ENCODE measurements around the gene MTCH1.
"Not testable (repeated sequence)": the region's sequence is repeated elsewhere in the genome, so short reads cannot be mapped to it uniquely, and the experiment has no call there.

The MTCH1 gene

DNA sequence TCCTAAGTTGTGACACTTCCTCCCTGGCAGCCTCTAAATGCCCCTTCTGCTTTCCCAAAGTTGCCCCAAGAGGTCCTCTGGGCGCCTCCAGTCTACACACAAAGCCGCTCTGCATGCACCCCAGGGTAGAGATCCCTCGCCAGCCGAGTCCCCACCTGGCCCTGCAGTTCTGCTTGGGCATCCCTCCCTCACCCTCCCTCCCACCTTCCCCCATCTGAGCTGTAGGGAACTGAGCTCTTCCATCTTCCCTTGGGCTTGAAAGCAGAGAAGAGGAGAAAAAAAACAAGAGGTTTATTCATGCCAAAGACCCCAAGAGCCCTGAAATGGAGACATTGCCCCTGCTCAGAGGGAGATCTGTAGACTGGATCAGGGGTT lies 13.7 kb upstream of the MTCH1 start:
- Histone ChIP-seq H3K4me3 (ENCODE audit: low read depth, low read length) (no peak overlapping the region), H3K4me1 (ENCODE audit: control insufficient read depth, insufficient read depth, low read length) (no peaks in the 10 kb centered on the region), H3K9ac (ENCODE audit: low read depth, low read length) (no peak overlapping the region), H3K36me3 (ENCODE audit: control insufficient read depth, insufficient read depth, low read length) (no peaks in the 10 kb centered on the region), H3K27me3 (ENCODE audit: control insufficient read depth, insufficient read depth, low read length) (no peaks in the 10 kb centered on the region), H3K9me3 (ENCODE audit: control insufficient read depth, insufficient read depth, low read length) (no peaks in the 10 kb centered on the region)

DNA sequence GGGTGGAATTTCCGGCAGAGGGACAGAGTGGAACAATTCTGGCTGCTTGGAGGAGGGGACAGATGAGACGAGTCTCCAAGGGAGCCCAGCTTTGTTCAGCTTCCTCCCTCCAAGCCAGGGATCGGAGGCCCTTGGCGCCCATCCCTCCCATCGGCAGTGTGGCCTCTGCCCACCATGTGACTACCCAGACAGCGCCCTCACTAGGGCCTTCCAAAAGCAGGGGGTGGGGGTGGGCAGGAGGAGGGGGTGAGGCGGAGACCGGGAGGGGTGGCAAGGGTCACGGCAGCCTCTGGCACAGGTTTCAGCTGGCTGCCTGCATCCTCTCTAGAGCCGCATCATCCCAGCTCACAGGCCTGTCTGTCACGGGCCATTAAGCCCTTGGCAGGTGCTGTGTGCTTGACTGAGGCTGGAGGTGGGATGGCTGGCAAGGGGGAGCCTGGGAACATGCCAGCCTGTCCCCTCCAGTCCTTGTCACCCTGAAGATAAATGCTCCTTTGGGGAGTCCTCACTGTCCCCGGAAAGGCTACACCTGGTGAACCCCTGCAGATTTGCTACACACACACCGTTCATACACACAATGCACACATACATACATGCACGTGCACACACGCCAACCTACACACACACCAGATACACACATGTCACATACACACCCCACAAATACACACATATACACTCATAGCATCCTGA lies 13.2 kb upstream of the MTCH1 start:
- H3K4me1 ChIP-seq (ENCODE audit: control insufficient read depth, insufficient read depth, low read length) = no peaks in the 10 kb centered on the region

GRCh38 chr6:36998723-36999038 lies 12.7 kb upstream of the MTCH1 start:
- peak overlapping the region; percentile 47 for H3K9ac ChIP-seq (ENCODE audit: low read depth, low read length)
- H3K27me3 ChIP-seq (ENCODE audit: control insufficient read depth, insufficient read depth, low read length) = no peaks in the 10 kb centered on the region
- H3K4me1 ChIP-seq (ENCODE audit: control insufficient read depth, insufficient read depth, low read length) = no peaks in the 10 kb centered on the region

More for the DNA sequence above, 13.2 kb upstream of the MTCH1 start:
- Histone ChIP-seq H3K36me3 (ENCODE audit: control insufficient read depth, insufficient read depth, low read length) (no peaks in the 10 kb centered on the region), H3K4me3 (ENCODE audit: low read depth, low read length) (no peak overlapping the region), H3K9ac (ENCODE audit: low read depth, low read length) (no peak overlapping the region), H3K9me3 (ENCODE audit: control insufficient read depth, insufficient read depth, low read length) (no peaks in the 10 kb centered on the region), H3K27me3 (ENCODE audit: control insufficient read depth, insufficient read depth, low read length) (no peaks in the 10 kb centered on the region)

GRCh38 chr6:36997811-36998722 lies 12.1 kb upstream of the MTCH1 start:
- no peak overlapping the region for H3K4me3 ChIP-seq (ENCODE audit: low read depth, low read length)
- H3K9me3 ChIP-seq (ENCODE audit: control insufficient read depth, insufficient read depth, low read length) = no peaks in the 10 kb centered on the region
- no peaks in the 10 kb centered on the region for H3K27me3 ChIP-seq (ENCODE audit: control insufficient read depth, insufficient read depth, low read length)
- H3K36me3 ChIP-seq (ENCODE audit: control insufficient read depth, insufficient read depth, low read length) = no peaks in the 10 kb centered on the region
- H3K9ac ChIP-seq (ENCODE audit: low read depth, low read length) = peak overlapping the region; percentile 47
- no peaks in the 10 kb centered on the region for H3K4me1 ChIP-seq (ENCODE audit: control insufficient read depth, insufficient read depth, low read length)

More at GRCh38 chr6:36998723-36999038, 12.7 kb upstream of the MTCH1 start:
- no peaks in the 10 kb centered on the region for H3K36me3 ChIP-seq (ENCODE audit: control insufficient read depth, insufficient read depth, low read length)
- no peak overlapping the region for H3K4me3 ChIP-seq (ENCODE audit: low read depth, low read length)
- H3K9me3 ChIP-seq (ENCODE audit: control insufficient read depth, insufficient read depth, low read length) = no peaks in the 10 kb centered on the region

DNA sequence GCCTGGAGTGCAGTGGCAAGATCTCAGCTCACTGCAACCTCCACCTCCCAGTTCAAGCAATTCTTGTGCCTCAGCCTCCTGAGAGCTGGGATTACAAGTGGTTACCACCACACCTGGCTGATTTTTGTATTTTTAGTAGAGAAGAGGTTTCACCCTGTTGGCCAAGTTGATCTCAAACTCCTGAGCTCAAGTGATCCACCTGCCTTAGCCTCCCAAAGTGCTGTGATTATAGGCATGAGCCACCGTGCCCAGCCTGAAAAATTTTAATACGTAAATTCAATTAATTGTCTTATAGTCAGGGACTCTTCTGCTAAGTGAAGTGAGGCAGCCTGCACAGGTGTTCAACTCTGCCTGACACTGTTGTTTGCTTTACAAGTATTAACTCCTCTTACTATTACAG lies 4.4 kb upstream of the MTCH1 start:
- H3K4me1 ChIP-seq (ENCODE audit: control insufficient read depth, insufficient read depth, low read length); H3K27me3 ChIP-seq (ENCODE audit: control insufficient read depth, insufficient read depth, low read length); H3K4me3 ChIP-seq (ENCODE audit: low read depth, low read length); H3K9ac ChIP-seq (ENCODE audit: low read depth, low read length); H3K9me3 ChIP-seq (ENCODE audit: control insufficient read depth, insufficient read depth, low read length); H3K36me3 ChIP-seq (ENCODE audit: control insufficient read depth, insufficient read depth, low read length): not testable (repeated sequence)

- Histone ChIP-seq H3K4me1 (ENCODE audit: control insufficient read depth, insufficient read depth, low read length) (peaks cover 2% of the 10 kb centered on the region), H3K9me3 (ENCODE audit: control insufficient read depth, insufficient read depth, low read length) (no peaks in the 10 kb centered on the region), H3K9ac (ENCODE audit: low read depth, low read length) (no peak overlapping the region), H3K4me3 (ENCODE audit: low read depth, low read length) (no peak overlapping the region), H3K27me3 (ENCODE audit: control insufficient read depth, insufficient read depth, low read length) (no peaks in the 10 kb centered on the region), H3K36me3 (ENCODE audit: control insufficient read depth, insufficient read depth, low read length) (no peaks in the 10 kb centered on the region)
These were observed 3.3 kb upstream of the MTCH1 start for GRCh38 chr6:36989264-36989663.

DNA sequence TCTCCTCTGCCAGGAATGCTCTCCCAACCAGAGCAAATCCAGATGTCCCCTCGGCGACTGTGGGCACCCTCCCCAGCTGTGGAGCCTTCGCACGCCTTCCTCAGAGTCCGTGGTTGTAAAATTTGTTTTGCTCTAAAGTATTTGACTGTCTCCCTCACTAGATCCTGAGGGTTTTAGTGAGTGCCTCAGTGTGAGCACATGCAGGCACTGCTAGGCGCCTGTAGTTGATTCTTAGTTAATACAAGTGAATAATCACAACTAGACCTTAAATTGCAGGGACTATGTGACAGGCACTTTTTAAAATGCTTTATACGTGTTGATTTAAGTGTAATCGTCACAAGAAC lies 680 bp upstream of the MTCH1 start:
- peak overlapping the region; percentile 84 for H3K4me3 ChIP-seq (ENCODE audit: low read depth, low read length)
- H3K36me3 ChIP-seq (ENCODE audit: control insufficient read depth, insufficient read depth, low read length) = no peaks in the 10 kb centered on the region
- peak overlapping the region; percentile 42 for H3K9ac ChIP-seq (ENCODE audit: low read depth, low read length)
- no peaks in the 10 kb centered on the region for H3K9me3 ChIP-seq (ENCODE audit: control insufficient read depth, insufficient read depth, low read length)
- peaks cover 17% of the 10 kb centered on the region for H3K4me1 ChIP-seq (ENCODE audit: control insufficient read depth, insufficient read depth, low read length)
- H3K27me3 ChIP-seq (ENCODE audit: control insufficient read depth, insufficient read depth, low read length) = no peaks in the 10 kb centered on the region

DNA sequence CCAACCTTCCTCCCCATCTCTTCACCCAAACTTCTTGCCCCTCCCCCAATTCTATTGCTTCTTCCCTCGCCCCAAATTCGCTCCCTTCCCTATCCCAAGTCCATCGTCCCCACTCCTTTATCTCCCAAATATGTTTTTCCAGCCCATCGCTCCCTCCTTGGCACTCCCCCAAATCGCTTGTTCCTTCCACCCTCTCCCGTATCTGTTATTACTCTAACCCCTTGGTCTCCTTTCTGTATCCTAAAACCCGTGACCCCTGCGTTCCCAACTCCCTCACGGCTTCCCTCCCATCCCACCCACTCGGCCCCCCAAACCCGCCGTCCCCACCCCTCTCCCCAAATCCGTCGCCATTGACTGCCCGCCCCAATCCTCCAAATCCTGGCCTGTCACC lies 584 bp downstream of the MTCH1 start:
- H3K27me3 ChIP-seq (ENCODE audit: control insufficient read depth, insufficient read depth, low read length) = no peaks in the 10 kb centered on the region
- H3K4me1 ChIP-seq (ENCODE audit: control insufficient read depth, insufficient read depth, low read length) = peaks cover 25% of the 10 kb centered on the region
- H3K9ac ChIP-seq (ENCODE audit: low read depth, low read length) = peak overlapping the region; percentile 89

DNA sequence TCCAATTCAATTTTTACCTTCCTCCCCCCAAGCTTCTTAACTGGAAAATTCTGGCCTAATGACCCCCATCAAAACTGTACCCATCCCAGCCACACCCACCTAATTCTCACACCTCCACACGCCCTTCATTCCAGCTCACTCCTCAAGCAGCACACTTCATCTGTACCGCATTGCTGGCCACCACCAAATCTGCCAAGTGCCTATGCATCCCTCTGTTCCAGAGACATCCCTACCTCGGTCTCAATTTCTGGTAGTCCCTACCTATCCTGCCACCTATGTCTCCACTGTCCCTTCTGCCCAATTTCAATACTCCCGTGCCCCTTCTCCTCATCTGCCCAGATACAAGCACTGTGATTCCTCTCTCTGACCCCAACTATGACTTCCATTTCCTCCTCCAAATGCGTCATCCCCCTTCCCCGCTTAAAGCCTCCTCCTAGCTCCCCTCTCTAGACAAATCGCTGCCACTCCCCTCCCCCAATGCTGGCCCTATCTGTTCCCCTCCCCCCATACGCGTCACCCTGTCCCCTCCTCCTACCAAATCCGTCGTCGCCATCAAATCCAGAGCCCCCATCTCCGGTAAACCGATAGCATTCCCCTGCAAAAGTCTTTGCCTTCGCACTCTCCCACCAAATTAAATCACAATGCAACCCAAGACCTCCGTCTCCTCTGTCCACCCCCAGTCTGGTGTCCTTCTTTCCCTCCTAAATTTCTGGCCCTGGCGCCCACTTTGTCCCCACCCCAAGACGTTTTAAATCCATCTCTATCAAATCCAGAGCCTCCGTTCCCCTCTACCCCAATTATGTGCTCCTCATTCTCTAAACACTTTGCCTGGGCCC lies 1.2 kb downstream of the MTCH1 start:
- H3K9me3 ChIP-seq (ENCODE audit: control insufficient read depth, insufficient read depth, low read length) = no peaks in the 10 kb centered on the region

More for the DNA sequence above, 584 bp downstream of the MTCH1 start:
- Histone ChIP-seq H3K4me3 (ENCODE audit: low read depth, low read length) (peak overlapping the region; percentile 84), H3K9me3 (ENCODE audit: control insufficient read depth, insufficient read depth, low read length) (no peaks in the 10 kb centered on the region), H3K36me3 (ENCODE audit: control insufficient read depth, insufficient read depth, low read length) (no peaks in the 10 kb centered on the region)

GRCh38 chr6:36983538-36983937 lies 2.5 kb downstream of the MTCH1 start:
- no peaks in the 10 kb centered on the region for H3K9me3 ChIP-seq (ENCODE audit: control insufficient read depth, insufficient read depth, low read length)

More for the DNA sequence above, 1.2 kb downstream of the MTCH1 start:
- peaks cover 25% of the 10 kb centered on the region for H3K4me1 ChIP-seq (ENCODE audit: control insufficient read depth, insufficient read depth, low read length)
- no peaks in the 10 kb centered on the region for H3K27me3 ChIP-seq (ENCODE audit: control insufficient read depth, insufficient read depth, low read length)
- peak overlapping the region; percentile 84 for H3K4me3 ChIP-seq (ENCODE audit: low read depth, low read length)
- H3K36me3 ChIP-seq (ENCODE audit: control insufficient read depth, insufficient read depth, low read length) = no peaks in the 10 kb centered on the region
- H3K9ac ChIP-seq (ENCODE audit: low read depth, low read length) = peak overlapping the region; percentile 89

GRCh38 chr6:36980876-36981619 lies 4.9 kb downstream of the MTCH1 start:
- Histone ChIP-seq H3K27me3 (ENCODE audit: control insufficient read depth, insufficient read depth, low read length) (no peaks in the 10 kb centered on the region), H3K9ac (ENCODE audit: low read depth, low read length) (no peak overlapping the region), H3K4me1 (ENCODE audit: control insufficient read depth, insufficient read depth, low read length) (peaks cover 25% of the 10 kb centered on the region), H3K36me3 (ENCODE audit: control insufficient read depth, insufficient read depth, low read length) (peaks cover 26% of the 10 kb centered on the region), H3K9me3 (ENCODE audit: control insufficient read depth, insufficient read depth, low read length) (no peaks in the 10 kb centered on the region), H3K4me3 (ENCODE audit: low read depth, low read length) (no peak overlapping the region)

More at GRCh38 chr6:36983538-36983937, 2.5 kb downstream of the MTCH1 start:
- no peak overlapping the region for H3K9ac ChIP-seq (ENCODE audit: low read depth, low read length)
- peaks cover 1% of the 10 kb centered on the region for H3K36me3 ChIP-seq (ENCODE audit: control insufficient read depth, insufficient read depth, low read length)
- H3K4me1 ChIP-seq (ENCODE audit: control insufficient read depth, insufficient read depth, low read length) = peaks cover 25% of the 10 kb centered on the region
- no peak overlapping the region for H3K4me3 ChIP-seq (ENCODE audit: low read depth, low read length)
- H3K27me3 ChIP-seq (ENCODE audit: control insufficient read depth, insufficient read depth, low read length) = no peaks in the 10 kb centered on the region
